GM20431 (cell line): ENCODE measurements around the gene C17orf75.

Experiments used
- in situ Hi-C: fragments of 300-500 bp; cut with MseI, MboI; formaldehyde crosslinking; loops from one replicate; pipeline ENCODE4 v1.15.0; 2020; ENCODE audit warnings: low sequenced_read_pairs; ENCODE audit not compliant: unreplicated experiment

The C17orf75 gene

DNA sequence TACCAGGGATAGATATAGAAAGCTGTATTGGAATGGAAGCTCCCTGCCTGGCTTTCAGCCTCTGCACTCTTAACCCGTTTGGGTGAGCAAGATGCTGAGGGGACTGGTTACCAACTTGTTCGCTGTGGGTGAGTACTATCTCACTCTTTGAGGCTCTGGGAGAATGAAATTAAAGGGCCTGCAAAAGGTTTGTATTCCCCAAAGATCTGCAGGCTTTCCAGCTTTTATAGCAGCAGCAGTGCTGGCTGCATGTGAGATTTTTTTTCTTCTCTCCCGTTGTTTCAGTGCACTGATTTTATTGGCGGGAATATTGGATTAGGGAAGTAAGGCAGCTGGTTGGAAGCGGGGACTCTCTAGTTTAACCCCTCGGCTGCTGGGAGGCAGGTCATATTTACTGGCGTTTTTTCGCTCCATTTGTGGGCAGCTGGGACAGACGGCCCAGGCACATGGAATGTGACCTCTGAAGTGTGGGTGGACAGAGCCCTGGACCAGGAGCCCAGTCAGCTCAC lies 30.9 kb downstream of the C17orf75 start:
- in situ Hi-C loops, result no loop called here

GRCh38 chr17:32307658-32308057 lies 34.3 kb downstream of the C17orf75 start:
- in situ Hi-C loops, result no loop called here

- in situ Hi-C loops, result no loop called here
Measured at GRCh38 chr17:32305049-32305448, 36.9 kb downstream of the C17orf75 start.

DNA sequence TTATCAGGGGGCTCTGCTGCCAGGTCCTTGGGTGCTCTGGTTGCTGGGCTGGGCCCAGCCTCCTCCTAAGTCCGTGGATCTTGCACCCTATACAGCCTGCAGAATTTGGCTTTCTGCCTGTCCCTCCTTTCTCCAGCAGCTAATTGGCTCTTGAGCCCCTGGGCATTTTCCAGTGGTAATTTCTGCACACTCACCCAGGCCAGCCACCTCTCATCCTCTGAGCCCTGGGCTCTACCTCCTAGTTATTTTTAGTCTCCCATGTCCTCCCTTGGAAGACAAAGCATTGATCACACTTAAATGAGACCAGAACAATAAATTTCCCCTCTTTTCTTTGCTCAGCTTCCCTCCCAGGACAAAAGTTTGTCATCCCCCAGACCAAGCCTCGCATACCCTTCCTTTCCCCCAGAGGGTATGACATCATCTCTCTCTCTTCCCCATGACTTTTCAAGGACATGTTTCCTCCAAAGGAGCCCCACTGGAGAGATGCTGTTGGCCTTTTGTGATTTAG lies 38.1 kb downstream of the C17orf75 start:
- in situ Hi-C loops, result no loop called here

GRCh38 chr17:32302860-32303649 lies 38.9 kb downstream of the C17orf75 start:
- in situ Hi-C loops, result no loop called here

- in situ Hi-C loops, result no loop called here
Measured at GRCh38 chr17:32302037-32302436, 39.9 kb downstream of the C17orf75 start.

- in situ Hi-C loops, result no loop called here
Measured at GRCh38 chr17:32299580-32300164, 42.3 kb downstream of the C17orf75 start.

GRCh38 chr17:32298721-32299579 lies 43.0 kb downstream of the C17orf75 start:
- in situ Hi-C loops, result no loop called here

DNA sequence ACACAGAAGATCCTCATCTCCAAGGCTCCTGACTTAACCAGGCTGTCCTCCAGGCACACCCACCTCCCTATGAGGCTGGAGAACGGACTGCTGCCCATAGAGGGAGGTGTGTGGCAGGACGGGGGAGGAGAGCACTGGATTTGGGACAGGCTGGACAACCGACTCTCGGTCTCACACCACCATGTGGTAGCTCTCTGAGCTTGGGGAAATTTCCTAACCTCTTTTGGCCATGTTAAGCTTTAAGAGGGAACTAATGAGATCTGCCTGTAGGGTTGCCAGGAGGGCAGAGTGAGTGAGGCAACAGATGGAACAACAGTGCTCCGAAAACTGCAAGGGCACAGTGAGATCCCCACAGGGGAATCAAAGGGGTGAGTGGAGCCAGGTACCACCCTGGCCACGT lies 43.7 kb downstream of the C17orf75 start:
- in situ Hi-C loops, result no loop called here

GRCh38 chr17:32297860-32298259 lies 44.1 kb downstream of the C17orf75 start:
- in situ Hi-C loops, result no loop called here

DNA sequence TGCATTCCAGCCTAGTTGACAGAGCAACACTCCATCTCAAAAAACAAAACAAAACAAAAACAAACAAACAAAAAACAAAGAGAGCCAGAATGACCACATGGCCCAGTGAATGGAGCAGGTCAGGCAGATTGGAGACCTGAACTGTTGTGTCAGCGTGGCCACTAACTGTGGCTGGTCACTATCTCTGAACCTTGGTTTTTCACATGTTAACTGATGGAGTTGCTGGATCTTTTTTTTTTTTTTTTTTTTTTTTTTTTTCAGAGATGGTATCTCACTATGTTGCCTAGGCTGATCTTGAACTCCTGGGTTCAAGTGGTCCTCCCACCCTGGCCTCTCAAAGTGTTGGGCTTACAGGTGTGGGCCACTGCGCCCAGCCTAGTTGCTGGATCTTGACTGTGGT lies 44.5 kb downstream of the C17orf75 start:
- in situ Hi-C loops, result no loop called here

- in situ Hi-C loops, result no loop called here
Measured at GRCh38 chr17:32292094-32292493, 49.9 kb downstream of the C17orf75 start.

DNA sequence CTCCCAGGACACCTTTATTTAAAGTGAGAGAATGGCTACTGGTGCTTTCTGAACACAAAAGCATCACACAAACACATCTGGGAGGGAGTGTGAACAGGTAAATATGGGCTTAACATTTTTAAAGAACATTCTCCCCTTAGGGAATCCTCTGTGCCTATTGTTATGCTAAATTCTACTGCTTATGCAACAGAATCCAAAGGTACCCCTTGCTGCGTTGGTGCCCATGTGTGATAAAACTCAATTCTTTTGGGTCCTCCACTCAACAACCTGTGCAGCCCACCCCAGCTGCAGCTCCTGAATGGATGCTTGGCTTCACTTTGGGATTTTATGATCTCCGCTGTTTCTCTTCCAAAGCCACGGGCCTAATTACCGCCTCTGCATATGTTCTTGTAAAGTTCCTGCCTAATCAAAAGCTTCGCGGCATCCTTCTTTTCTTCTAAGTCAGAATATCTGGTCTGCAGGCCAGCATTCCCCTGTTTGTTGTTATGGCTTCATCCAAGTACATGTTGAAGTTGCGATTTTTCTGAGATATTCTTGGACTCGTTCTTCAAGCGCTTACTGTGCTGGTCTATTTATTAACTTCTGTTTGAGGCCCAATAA lies 52.4 kb downstream of the C17orf75 start:
- in situ Hi-C loops, result no loop called here

DNA sequence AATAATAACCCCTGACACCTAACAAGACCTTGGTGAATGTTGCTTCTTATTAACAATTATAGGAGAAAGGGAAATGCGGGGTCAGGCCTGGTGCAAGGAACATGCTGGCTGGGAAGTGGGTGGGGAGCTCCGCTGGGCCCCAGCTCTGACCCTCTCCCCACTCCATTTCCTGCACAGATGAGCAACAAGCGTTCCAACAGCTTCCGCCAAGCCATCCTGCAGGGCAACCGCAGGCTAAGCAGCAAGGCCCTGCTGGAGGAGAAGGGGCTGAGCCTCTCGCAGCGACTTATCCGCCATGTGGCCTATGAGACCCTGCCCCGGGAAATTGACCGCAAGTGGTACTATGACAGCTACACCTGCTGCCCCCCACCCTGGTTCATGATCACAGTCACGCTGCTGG lies 53.4 kb downstream of the C17orf75 start:
- in situ Hi-C loops, result no loop called here

DNA sequence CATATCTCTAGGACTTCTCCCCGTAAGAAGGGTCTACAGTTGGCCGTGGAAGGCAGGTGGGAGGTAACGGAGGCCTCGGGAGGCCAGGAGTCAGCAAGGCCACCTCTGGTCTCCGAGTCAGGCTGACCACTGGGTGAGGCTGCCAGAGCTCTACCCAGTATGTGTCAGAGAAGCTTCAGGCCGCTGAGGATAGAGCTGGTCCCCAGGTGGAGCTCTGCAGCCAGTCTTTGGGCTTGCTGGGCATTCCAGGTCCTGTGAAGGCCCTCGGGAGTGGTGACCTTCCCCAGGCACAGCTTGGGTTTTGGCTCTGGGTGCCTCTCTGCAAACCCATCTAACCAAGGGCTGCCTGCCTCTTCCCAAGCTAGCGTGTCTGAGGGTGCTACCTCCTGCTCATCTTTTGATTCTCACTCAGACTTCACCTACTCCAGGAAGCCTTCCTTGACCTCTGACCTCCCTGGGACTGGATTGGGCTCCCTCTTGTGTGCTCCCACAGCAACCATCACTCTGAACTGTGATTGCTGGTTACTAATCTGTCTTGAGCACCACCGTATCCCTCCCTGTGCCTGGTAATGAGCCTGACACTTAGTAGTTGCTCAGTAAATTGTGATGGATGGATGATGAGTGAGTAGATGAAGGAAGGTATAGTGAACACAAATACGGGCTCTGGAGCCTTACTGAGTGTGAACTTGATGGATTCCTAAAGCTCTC lies 54.0 kb downstream of the C17orf75 start:
- in situ Hi-C loops, result no loop called here

DNA sequence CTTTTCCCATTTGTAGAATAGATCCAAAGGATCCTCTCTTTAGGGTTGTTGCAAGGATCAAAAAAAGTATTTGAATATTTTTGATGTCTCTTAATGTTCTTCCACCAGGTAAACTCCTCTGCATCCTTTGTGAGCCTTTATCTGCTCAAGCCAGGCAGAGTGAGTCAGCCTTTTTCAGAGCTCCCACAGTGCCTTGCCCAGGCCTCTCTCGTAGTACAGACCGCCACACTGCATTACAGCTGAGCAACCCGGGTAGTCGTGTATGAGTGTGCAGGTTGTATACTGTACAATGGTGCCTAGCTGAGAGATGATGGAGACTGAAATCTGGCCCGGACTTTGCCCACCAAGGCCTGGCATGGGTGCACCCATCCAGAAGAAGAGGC lies 55.5 kb downstream of the C17orf75 start:
- in situ Hi-C loops, result no loop called here

DNA sequence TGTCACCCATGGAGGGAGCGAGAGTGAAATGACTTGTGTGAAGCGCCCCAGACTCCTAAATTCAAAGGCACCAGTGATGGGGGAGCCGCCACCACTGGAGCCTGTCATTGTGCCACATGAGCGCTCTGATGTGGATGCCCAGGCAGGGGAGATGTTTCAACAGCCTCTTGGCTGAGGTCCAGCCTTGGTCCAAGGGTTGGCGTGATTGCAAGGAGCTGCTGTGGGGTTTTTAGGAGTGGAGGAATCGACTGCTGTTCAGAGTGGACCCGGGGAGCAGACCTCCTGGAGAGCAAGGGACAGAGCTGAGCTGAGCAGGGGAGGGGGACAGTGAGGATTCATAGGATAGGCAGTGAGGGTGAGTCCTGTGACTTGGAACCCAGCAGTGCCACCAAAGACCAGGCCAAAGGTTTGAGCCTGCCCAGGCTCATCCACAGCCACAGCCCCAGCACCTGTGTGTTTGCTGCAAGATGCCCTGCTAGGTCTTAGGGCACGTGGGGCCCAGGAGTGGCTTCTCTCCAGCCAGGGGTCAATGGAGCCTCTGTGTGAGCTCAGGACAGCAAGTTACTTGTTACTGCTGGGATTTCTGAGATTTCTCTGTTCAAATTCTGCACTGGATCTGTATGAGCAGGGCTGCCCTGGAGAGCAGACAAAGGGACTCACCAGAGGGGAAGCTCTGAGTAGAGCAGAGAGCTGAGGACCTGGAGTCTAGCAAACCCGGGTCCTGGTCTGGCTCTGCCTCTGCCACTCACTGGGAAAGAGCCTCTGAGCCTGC lies 56.0 kb downstream of the C17orf75 start:
- in situ Hi-C loops, result no loop called here

- in situ Hi-C loops, result no loop called here
Measured at GRCh38 chr17:32285306-32285705, 56.7 kb downstream of the C17orf75 start.

DNA sequence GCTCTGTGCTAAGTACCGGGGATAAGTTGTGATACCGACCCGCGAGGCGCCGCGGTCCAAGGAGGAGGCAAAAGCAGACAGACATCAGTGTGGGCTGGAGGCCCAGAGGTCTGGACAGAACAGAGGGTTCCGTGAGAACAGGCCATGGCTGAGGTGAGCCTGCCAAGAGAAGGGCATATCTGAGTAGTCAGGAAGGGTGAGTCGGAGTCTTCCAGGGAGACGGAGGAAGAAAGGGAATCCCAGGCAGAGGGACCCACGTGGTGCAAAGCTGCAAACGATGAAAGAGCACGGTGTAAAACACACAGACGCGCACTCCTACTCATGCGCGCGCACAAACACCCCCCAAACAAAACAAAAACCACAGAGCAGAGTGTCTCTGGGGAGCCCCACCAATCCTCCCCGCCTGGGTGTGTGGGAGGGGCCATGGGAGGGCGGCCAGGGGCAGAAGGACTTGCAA lies 58.2 kb downstream of the C17orf75 start:
- in situ Hi-C loops, result no loop called here
